Measurements from ENCODE around the gene PRELP. TPM values are rescaled to one million over a fixed set of nuclear protein-coding genes. Genes with fewer than 3 reads are reported as not detected.

PRELP gene
- total RNA-seq, 1 experiment from 2014 or later, result not detected

DNA sequence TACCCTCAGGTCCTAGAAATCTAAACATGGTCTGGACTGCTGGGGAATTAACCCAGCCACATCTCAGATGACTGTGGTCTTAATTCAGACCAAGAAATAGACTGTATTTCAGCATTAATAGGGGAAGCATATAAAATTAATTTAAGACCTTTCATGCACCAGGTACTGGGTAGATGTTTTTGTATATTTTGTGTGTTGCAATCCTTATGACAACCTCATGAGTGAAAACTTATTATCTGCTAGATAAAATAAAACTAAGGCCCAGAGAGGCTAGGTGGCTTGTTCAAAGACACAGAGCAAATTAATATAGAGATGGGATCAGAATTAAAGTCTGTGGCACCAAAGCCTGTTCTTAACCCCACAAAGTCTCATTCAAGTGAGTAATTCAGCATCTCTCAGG, 58.4 kb downstream of the PRELP start:
- DNase-seq (ENCODE audit: low read depth, low spot score), result no peak
- intact Hi-C loops (cut with micrococcal nuclease; ENCODE audit: unreplicated experiment), result no loop called here
- ChIA-PET POLR2A (no interaction called here), CTCF (no interaction called here)
- TF ChIP-seq, protein P1, sequence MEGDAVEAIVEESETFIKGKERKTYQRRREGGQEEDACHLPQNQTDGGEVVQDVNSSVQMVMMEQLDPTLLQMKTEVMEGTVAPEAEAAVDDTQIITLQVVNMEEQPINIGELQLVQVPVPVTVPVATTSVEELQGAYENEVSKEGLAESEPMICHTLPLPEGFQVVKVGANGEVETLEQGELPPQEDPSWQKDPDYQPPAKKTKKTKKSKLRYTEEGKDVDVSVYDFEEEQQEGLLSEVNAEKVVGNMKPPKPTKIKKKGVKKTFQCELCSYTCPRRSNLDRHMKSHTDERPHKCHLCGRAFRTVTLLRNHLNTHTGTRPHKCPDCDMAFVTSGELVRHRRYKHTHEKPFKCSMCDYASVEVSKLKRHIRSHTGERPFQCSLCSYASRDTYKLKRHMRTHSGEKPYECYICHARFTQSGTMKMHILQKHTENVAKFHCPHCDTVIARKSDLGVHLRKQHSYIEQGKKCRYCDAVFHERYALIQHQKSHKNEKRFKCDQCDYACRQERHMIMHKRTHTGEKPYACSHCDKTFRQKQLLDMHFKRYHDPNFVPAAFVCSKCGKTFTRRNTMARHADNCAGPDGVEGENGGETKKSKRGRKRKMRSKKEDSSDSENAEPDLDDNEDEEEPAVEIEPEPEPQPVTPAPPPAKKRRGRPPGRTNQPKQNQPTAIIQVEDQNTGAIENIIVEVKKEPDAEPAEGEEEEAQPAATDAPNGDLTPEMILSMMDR (IDR thresholded peaks at IDR 0.05), result no peak
- no peak for TF ChIP-seq POLR2AphosphoS5 (IDR thresholded peaks at IDR 0.05; ENCODE audit: low read depth, low read length)
- TF ChIP-seq TCF7L2 (IDR thresholded peaks at IDR 0.05; ENCODE audit: low read depth, low read length), result no peak
- no peaks in the 10 kb centered on the region for H3K36me3 ChIP-seq (ENCODE audit: control insufficient read depth, insufficient read depth, low read length)
- in situ Hi-C loops (cut with HindIII; ENCODE audit: low pct_unique_long_range_greater_than_20kb, low sequenced_read_pairs), result no loop called here
- no TSS peak for BruUV-seq (replicated peaks)
- no peaks in the 10 kb centered on the region for H3K27me3 ChIP-seq (ENCODE audit: control insufficient read depth, insufficient read depth, low read length)
- H3K4me3 ChIP-seq (ENCODE audit: low read depth in 2 of 2, low read length in 2 of 2), result no peak overlapping the region
- H3K9me3 ChIP-seq (ENCODE audit: control insufficient read depth, insufficient read depth, low read depth, low read length), result no peaks in the 10 kb centered on the region
- no peaks in the 10 kb centered on the region; the same call in 1 of the 2 replicates for H3K4me1 ChIP-seq (ENCODE audit: control insufficient read depth, insufficient read depth, low read length)
- H3K27ac ChIP-seq (ENCODE audit: low read length), result no peak overlapping the region
- no peak for ATAC-seq

DNA sequence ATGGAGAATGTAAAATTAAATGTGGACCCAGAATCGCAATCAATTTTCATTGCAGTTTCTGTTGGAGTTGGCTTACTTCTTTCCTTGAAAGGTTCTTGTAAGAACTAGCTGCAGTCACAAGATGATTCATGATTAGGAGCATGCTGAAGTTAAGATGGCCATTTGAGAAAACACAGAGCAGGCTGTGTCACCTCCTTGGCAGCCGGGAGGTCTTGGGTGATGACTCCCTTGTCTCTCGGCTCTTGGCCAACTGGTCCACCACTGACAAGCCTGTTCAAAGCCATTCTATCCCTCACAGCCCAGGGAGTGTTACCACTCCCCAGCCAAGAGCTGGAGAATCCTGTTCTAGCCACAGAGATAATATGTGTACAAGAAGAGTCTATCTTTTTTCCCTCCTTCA, 58.9 kb downstream of the PRELP start:
- no peak for DNase-seq (ENCODE audit: low read depth, low spot score)
- TF ChIP-seq SIN3A (IDR thresholded peaks at IDR 0.05; ENCODE audit: borderline replicate concordance, insufficient read depth, low read depth, low read length), result no peak
- TF ChIP-seq, protein P1 (IDR thresholded peaks at IDR 0.05), result no peak
- no peak for TF ChIP-seq TCF7L2 (IDR thresholded peaks at IDR 0.05; ENCODE audit: low read depth, low read length)
- TF ChIP-seq, protein P2, sequence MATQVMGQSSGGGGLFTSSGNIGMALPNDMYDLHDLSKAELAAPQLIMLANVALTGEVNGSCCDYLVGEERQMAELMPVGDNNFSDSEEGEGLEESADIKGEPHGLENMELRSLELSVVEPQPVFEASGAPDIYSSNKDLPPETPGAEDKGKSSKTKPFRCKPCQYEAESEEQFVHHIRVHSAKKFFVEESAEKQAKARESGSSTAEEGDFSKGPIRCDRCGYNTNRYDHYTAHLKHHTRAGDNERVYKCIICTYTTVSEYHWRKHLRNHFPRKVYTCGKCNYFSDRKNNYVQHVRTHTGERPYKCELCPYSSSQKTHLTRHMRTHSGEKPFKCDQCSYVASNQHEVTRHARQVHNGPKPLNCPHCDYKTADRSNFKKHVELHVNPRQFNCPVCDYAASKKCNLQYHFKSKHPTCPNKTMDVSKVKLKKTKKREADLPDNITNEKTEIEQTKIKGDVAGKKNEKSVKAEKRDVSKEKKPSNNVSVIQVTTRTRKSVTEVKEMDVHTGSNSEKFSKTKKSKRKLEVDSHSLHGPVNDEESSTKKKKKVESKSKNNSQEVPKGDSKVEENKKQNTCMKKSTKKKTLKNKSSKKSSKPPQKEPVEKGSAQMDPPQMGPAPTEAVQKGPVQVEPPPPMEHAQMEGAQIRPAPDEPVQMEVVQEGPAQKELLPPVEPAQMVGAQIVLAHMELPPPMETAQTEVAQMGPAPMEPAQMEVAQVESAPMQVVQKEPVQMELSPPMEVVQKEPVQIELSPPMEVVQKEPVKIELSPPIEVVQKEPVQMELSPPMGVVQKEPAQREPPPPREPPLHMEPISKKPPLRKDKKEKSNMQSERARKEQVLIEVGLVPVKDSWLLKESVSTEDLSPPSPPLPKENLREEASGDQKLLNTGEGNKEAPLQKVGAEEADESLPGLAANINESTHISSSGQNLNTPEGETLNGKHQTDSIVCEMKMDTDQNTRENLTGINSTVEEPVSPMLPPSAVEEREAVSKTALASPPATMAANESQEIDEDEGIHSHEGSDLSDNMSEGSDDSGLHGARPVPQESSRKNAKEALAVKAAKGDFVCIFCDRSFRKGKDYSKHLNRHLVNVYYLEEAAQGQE (IDR thresholded peaks at IDR 0.05; ENCODE audit: insufficient read depth in 1 of 2, low read depth in 2 of 2, low read length in 1 of 2), result no peak
- no peak for TF ChIP-seq POLR2AphosphoS5 (IDR thresholded peaks at IDR 0.05; ENCODE audit: low read depth, low read length)
- Histone ChIP-seq H3K27ac (ENCODE audit: low read length) (no peak overlapping the region), H3K4me3 (ENCODE audit: low read depth in 2 of 2, low read length in 2 of 2) (no peak overlapping the region), H3K9me3 (ENCODE audit: control insufficient read depth, insufficient read depth, low read depth, low read length) (no peaks in the 10 kb centered on the region), H3K4me1 (ENCODE audit: control insufficient read depth, insufficient read depth, low read length) (no peaks in the 10 kb centered on the region; the same call in 1 of the 2 replicates), H3K27me3 (ENCODE audit: control insufficient read depth, insufficient read depth, low read length) (no peaks in the 10 kb centered on the region), H3K36me3 (ENCODE audit: control insufficient read depth, insufficient read depth, low read length) (no peaks in the 10 kb centered on the region)
- in situ Hi-C loops (cut with HindIII; ENCODE audit: low pct_unique_long_range_greater_than_20kb, low sequenced_read_pairs), result no loop called here
- intact Hi-C loops (cut with micrococcal nuclease; ENCODE audit: unreplicated experiment), result no loop called here
- POLR2A ChIA-PET, result no interaction called here
- no TSS peak for BruUV-seq (replicated peaks)
- CTCF ChIA-PET, result no interaction called here
- ATAC-seq, result peak; percentile 55; the same call in 1 of the 2 replicates
